ENCODE measurements around the gene LMBR1.
A peak's percentile ranks its signal among the peaks of the same experiment; 100 is the strongest.

The LMBR1 gene

GRCh38 chr7:156793334-156793733 lies 99.6 kb downstream of the LMBR1 start:
- no peak for DNase-seq (ENCODE audit: low spot score)

- no peak for DNase-seq (ENCODE audit: low spot score)
Observed at GRCh38 chr7:156792611-156793010, 100.4 kb downstream of the LMBR1 start.

- DNase-seq (ENCODE audit: low spot score), result no peak
Observed at GRCh38 chr7:156791241-156791640, 101.7 kb downstream of the LMBR1 start.

- no peak for DNase-seq (ENCODE audit: low spot score)
Observed at GRCh38 chr7:156790264-156790663, 102.7 kb downstream of the LMBR1 start.

- DNase-seq (ENCODE audit: low spot score), result no peak
Observed at GRCh38 chr7:156785998-156786543, 106.9 kb downstream of the LMBR1 start.

DNA sequence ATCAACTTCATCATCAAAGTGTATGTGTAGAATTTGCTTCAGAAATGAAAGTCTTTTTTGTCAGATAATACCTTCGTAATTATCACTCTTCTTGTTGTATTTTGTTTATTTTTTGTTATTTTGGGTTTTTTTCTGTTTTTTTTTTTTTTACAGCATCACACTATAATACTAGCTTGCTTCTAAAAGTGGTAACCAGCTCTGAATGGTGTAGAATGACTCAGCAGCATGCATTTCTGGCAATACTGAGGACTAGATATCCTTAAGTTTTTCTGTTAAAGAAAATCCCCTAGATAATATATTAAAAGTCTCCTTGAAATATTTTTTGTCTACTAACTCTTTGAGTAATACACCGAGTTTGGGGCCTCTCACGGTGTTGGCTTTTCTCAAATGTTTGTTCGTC lies 109.1 kb downstream of the LMBR1 start:
- DNase-seq (ENCODE audit: low spot score), result no peak

DNA sequence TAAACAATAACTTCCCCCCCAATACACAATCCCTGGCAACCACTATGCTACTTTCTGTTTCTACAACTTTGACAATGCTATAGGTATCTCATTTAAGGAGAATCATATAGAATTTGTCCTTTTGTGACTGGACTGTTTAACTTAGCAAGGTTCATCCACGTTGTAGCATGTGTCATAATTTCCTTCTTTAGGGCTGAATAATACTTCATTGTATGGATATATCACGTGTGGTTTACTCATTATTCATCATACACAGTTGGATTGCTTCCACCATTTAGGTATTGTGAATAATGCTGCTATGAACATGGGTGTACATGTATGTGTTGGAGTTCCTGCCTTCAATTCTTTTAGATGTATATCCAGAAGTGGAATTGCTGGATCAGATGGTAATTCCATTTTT lies 111.0 kb downstream of the LMBR1 start:
- DNase-seq (ENCODE audit: low spot score), result no peak

- no peak for DNase-seq (ENCODE audit: low spot score)
Observed at GRCh38 chr7:156780724-156781455, 112.1 kb downstream of the LMBR1 start.

DNA sequence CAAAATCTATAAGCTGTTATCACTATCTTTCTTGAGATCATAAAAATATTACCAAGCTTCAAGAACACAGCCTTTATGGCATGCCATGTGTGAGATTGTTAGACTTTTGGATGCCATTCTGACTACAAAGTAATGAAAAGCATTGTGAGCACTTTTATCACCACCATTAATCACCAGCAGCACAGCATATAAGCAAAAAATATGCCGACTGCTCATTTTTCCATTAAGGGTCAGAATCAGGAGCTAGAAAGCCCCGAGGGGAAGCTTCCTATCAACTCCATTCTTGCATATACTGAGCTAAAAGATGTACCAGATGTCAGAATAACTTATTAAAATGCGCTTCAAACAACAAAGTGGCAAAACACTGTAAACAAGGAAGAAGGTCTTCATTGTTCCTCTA lies 114.3 kb downstream of the LMBR1 start:
- no peak for DNase-seq (ENCODE audit: low spot score)

DNA sequence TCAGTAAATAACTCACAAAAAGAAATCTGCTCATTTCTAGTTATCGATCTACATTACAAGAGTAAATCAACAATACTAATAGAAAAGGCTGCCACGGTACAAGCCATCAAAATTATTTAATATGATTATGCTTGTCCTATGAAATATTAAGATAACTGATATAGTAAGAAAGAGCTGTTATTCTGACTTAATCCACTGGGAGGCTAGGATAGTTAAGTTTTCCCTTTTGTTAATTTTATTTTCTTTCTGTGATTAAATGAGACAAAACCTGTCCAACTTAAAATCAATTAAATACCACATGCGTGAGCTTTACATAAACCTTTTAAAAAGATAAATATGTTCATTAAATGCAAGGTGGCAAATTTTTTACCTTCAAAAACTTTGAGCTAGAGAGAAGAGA lies 114.8 kb downstream of the LMBR1 start:
- no peak for DNase-seq (ENCODE audit: low spot score)

- DNase-seq (ENCODE audit: low spot score), result no peak
Observed at GRCh38 chr7:156777364-156778069, 115.5 kb downstream of the LMBR1 start.

DNA sequence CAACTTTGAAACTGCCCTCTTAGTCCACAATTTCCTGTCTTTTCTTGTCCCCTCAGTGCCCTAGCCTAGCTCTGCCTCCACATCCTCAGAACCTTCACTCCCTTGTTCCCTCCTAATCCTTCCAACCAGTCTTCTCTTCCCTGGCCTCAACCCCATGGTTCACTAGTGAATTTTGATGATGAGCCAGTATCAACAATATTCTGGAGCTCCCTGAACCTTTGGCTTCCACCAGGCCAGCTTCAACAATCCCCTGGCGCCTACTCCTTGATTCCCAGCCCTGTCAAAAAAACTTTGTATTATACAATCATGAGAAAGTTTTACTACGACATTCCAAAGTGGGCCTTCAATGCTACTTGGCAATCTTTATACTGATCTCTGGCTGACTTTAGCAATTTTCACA lies 116.5 kb downstream of the LMBR1 start:
- DNase-seq (ENCODE audit: low spot score), result no peak

DNA sequence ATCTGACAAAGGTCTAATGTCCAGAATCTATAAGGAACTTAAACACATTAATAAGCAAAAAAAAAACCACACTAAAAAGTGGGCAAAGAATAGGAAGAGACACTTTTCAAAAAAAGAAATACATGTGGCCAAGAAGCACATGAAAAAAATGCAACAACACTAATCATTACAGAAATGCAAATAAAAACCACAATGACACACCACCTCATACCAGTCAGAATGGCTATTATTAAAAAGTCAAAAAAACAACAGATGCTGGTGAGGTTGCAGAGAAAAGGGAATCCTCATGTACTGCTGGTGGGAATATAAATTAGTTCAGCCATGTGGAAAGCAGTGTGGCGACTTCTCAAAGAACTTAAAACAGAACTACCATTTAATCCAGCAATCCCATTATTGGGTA lies 119.0 kb downstream of the LMBR1 start:
- no peak for DNase-seq (ENCODE audit: low spot score)

DNA sequence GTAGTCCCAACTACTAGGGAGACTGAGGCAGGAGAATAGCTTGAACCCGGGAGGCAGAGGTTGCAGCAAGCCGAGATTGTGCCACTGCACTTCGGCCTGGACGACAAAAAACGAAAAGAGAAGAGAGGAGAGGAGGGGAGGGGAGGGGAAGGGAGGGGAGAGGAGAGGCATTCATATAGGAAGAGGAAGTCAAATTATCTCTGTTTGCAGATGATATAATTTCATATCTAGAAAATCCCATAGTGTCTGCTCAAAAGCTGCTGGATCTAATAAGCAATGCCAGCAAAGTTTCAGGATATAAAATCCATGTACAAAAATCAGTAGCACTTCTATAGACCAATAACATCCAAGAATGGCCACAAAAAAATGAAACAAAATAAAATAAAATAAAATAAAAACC lies 120.3 kb downstream of the LMBR1 start:
- DNase-seq (ENCODE audit: low spot score), result no peak

GRCh38 chr7:156768698-156769472 lies 124.1 kb downstream of the LMBR1 start:
- DNase-seq (ENCODE audit: low spot score), result no peak

DNA sequence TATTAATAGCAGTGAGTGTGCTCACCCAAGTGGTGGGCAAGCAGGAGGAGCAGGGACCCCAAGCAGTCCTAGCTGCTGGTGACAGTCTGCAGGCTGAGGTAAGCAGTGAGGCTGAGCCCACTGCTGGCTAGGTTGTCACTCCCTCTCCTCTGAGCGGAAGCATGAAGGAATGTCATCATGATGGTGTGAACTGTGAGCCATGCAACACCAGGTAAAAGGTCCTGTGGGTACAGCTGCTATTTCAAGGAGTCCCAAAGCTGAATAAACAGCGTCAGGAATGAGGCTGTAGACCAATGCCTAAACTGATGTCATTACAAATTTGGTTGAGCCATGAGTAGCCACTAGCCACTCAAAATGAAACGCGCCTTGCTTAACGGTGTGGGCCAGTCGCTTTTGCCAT lies 126.3 kb downstream of the LMBR1 start:
- no peak for DNase-seq (ENCODE audit: low spot score)

DNA sequence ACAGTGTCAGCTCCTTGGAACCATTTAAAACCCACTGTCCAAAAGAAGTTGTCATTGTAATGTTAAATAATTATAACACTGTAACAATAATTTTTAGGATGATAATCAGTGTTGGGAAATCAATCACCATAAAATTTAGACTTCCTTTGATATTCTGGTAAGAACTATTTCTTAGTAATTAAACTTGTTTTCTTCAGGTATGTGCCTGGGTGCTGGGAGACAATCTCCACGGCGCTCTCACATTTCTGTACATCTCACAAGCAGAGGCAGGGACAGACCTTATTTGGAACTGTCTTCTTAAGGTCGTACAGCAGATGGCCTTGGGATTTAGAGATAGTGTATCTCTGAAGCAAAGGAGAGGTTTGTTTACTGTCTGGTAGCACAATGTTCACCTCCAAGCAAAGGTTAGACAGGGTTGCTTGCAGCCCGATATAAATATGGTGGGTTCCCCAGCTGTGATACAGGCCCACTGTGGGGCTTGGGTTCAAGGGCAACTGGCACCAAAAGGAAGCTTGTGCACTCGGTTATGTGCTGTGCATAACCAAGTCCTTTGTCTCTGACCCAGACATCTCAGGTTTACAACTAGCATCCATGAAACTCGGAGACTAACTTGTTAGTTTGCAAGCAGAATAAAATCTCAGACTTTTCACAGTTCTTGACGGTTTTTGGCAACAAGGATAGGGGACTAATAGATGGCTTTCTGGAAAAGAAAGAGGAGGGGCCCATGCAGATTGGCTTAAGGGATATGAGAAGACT lies 126.9 kb downstream of the LMBR1 start:
- DNase-seq (ENCODE audit: low spot score), result peak; percentile 46

GRCh38 chr7:156764766-156765165 lies 128.2 kb downstream of the LMBR1 start:
- DNase-seq (ENCODE audit: low spot score), result no peak

DNA sequence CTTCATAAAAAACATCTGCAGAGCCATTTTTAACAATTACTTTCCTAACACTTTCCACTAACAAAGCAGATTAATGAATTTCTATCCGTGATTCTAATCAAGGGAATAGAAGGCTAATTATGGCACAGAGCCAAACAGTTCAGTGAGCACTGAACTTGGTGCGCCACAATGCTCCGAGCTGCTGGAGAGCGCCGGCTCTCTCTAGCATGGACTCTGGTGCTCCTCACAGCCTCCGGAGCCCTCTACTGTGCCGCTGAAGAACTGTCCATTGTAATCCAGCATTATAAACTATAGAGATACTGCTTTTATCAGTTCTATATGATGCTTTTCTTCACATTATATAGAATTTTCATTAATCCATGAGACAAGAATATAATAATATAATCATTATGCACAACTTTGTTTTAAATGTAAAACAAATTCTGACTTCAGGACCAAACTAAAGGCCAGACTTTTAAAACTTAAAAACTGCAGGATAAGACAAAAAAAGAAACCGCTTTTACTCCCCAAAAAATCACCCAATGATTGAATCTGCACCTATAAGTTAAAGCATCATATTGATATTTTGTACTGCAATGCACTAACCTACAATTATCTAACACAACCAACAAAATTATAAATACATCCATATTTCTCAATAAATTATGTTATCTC lies 128.8 kb downstream of the LMBR1 start:
- peak; percentile 86 for DNase-seq (ENCODE audit: low spot score)

- no peak for DNase-seq (ENCODE audit: low spot score)
Observed at GRCh38 chr7:156759579-156760202, 133.3 kb downstream of the LMBR1 start.

- DNase-seq (ENCODE audit: low spot score), result no peak
Observed at GRCh38 chr7:156759143-156759542, 133.8 kb downstream of the LMBR1 start.
